ENCODE data around the gene GSE1. TPM values are rescaled to one million over a fixed set of nuclear protein-coding genes. Genes with fewer than 3 reads are reported as not detected.

Gene GSE1
- total RNA-seq, 4 donors from 2014 or later, result 79.7 to 196 (median 143) TPM

- TF ChIP-seq CTCF (IDR thresholded peaks at IDR 0.05) (no peak), POLR2A (IDR thresholded peaks at IDR 0.05) (no peak)
- Histone ChIP-seq H3K4me3 (no peak overlapping the region), H3K27ac (no peak overlapping the region), H3K27me3 (no peaks in the 10 kb centered on the region), H3K9me3 (no peaks in the 10 kb centered on the region), H3K4me1 (peaks cover 0 to 41% (median 10%) of the 10 kb centered on the region in 4 donors), H3K36me3 (peaks cover 0 to 49% (median 0%) of the 10 kb centered on the region in 3 donors)
- no peak for DNase-seq
These were observed 63.3 kb downstream of the GSE1 start for GRCh38 chr16:85676466-85676865.

- no peaks in the 10 kb centered on the region for H3K27me3 ChIP-seq
- H3K27ac ChIP-seq, result no peak overlapping the region
- TF ChIP-seq CTCF (IDR thresholded peaks at IDR 0.05) (no peak), POLR2A (IDR thresholded peaks at IDR 0.05) (no peak)
- no peak for DNase-seq
- H3K36me3 ChIP-seq, result peaks cover 0 to 39% (median 0%) of the 10 kb centered on the region in 3 donors
- no peak overlapping the region for H3K4me3 ChIP-seq
- peaks cover 0 to 41% (median 10%) of the 10 kb centered on the region in 4 donors for H3K4me1 ChIP-seq
- H3K9me3 ChIP-seq, result no peaks in the 10 kb centered on the region
These were observed 64.4 kb downstream of the GSE1 start for GRCh38 chr16:85677383-85677967.

- no peak for DNase-seq
- Histone ChIP-seq H3K4me1 (peaks cover 0 to 41% (median 10%) of the 10 kb centered on the region in 4 donors), H3K27me3 (no peaks in the 10 kb centered on the region), H3K4me3 (no peak overlapping the region), H3K36me3 (peaks cover 0 to 33% (median 0%) of the 10 kb centered on the region in 3 donors), H3K9me3 (no peaks in the 10 kb centered on the region), H3K27ac (no peak overlapping the region)
- TF ChIP-seq POLR2A (IDR thresholded peaks at IDR 0.05) (no peak), CTCF (IDR thresholded peaks at IDR 0.05) (no peak)
These were observed 64.9 kb downstream of the GSE1 start for GRCh38 chr16:85678016-85678415.

GRCh38 chr16:85678821-85679220 lies 65.7 kb downstream of the GSE1 start:
- Histone ChIP-seq H3K4me3 (no peak overlapping the region), H3K27ac (peak overlapping the region in 2 of 4 donors; percentile 2 to 5), H3K4me1 (peaks cover 0 to 35% (median 10%) of the 10 kb centered on the region in 4 donors), H3K9me3 (no peaks in the 10 kb centered on the region), H3K36me3 (peaks cover 0 to 33% (median 0%) of the 10 kb centered on the region in 3 donors), H3K27me3 (no peaks in the 10 kb centered on the region)
- no peak for TF ChIP-seq POLR2A (IDR thresholded peaks at IDR 0.05)
- no peak for TF ChIP-seq CTCF (IDR thresholded peaks at IDR 0.05)
- peak in 1 of 3 donors; percentile 75 for DNase-seq

- H3K27me3 ChIP-seq, result no peaks in the 10 kb centered on the region
- H3K4me3 ChIP-seq, result no peak overlapping the region
- H3K27ac ChIP-seq, result no peak overlapping the region
- no peak for TF ChIP-seq CTCF (IDR thresholded peaks at IDR 0.05)
- no peak for TF ChIP-seq POLR2A (IDR thresholded peaks at IDR 0.05)
- H3K9me3 ChIP-seq, result no peaks in the 10 kb centered on the region
- H3K36me3 ChIP-seq, result peaks cover 0 to 22% (median 0%) of the 10 kb centered on the region in 3 donors
- H3K4me1 ChIP-seq, result peaks cover 0 to 27% (median 10%) of the 10 kb centered on the region in 4 donors
- no peak for DNase-seq
These were observed 66.7 kb downstream of the GSE1 start for GRCh38 chr16:85679870-85680269.
